T-helper 2 cell treated with Interferon-gamma antibody and Interleukin-4, amounts not matched to agents 100 ng/mL and 5 ng/mL, for 36 hours (primary cell): ENCODE results near the gene TAMALIN. TPM values are rescaled to one million over a fixed set of nuclear protein-coding genes. Genes with fewer than 3 reads are reported as not detected.

Source experiments
- intact Hi-C: fragments of 100-400 bp; cut with micrococcal nuclease; formaldehyde crosslinking; loops from one replicate; pipeline ENCODE4 v1.15.1; 2023
- total RNA-seq: library from RNA; stranded (reverse); gene quantifications from 2 replicates; pipeline ENCODE4 v1.2.3, GENCODE V29; 2022

TAMALIN gene
- total RNA-seq, 1 donor from 2014 or later, result 2.4 TPM

- intact Hi-C loops, result loop anchor here (1.0 kb wide), 1 partner anchor 54 kb away; no protein-coding TSS in a partner anchor
These were observed 26.5 kb upstream of the TAMALIN start for GRCh38 chr12:51980051-51980808.

GRCh38 chr12:51980809-51981127 lies 26.0 kb upstream of the TAMALIN start:
- intact Hi-C loops, result loop anchor here (1.0 kb wide), 1 partner anchor 54 kb away; no protein-coding TSS in a partner anchor

GRCh38 chr12:51984657-51985056 lies 22.1 kb upstream of the TAMALIN start:
- intact Hi-C loops, result no loop called here

- intact Hi-C loops, result no loop called here
These were observed 21.5 kb upstream of the TAMALIN start for GRCh38 chr12:51985154-51985835.

- intact Hi-C loops, result no loop called here
These were observed 19.9 kb upstream of the TAMALIN start for GRCh38 chr12:51986834-51987233.

- intact Hi-C loops, result no loop called here
These were observed 14.5 kb upstream of the TAMALIN start for GRCh38 chr12:51992246-51992645.

GRCh38 chr12:51994539-51994820 lies 12.3 kb upstream of the TAMALIN start:
- intact Hi-C loops, result no loop called here

- intact Hi-C loops, result no loop called here
These were observed 11.8 kb upstream of the TAMALIN start for GRCh38 chr12:51994959-51995358.

- intact Hi-C loops, result no loop called here
These were observed 9.6 kb upstream of the TAMALIN start for GRCh38 chr12:51997136-51997535.

GRCh38 chr12:52003016-52003550 lies 3.7 kb upstream of the TAMALIN start:
- intact Hi-C loops, result no loop called here

- intact Hi-C loops, result no loop called here
These were observed 3.2 kb upstream of the TAMALIN start for GRCh38 chr12:52003591-52003990.

- intact Hi-C loops, result no loop called here
These were observed 2.6 kb upstream of the TAMALIN start for GRCh38 chr12:52004042-52004648.

GRCh38 chr12:52005218-52005902 lies 1.4 kb upstream of the TAMALIN start:
- intact Hi-C loops, result no loop called here

- intact Hi-C loops, result no loop called here
These were observed 643 bp upstream of the TAMALIN start for GRCh38 chr12:52005903-52006703.

- intact Hi-C loops, result loop anchor here (1.0 kb wide), 1 partner anchor 16 kb away; no protein-coding TSS in a partner anchor
These were observed 594 bp downstream of the TAMALIN start for GRCh38 chr12:52007158-52007921.

GRCh38 chr12:52007982-52008510 lies 1.3 kb downstream of the TAMALIN start:
- intact Hi-C loops, result loop anchor here (1.0 kb wide), 1 partner anchor 15 kb away; no protein-coding TSS in a partner anchor

GRCh38 chr12:52009081-52009751 lies 2.5 kb downstream of the TAMALIN start:
- intact Hi-C loops, result no loop called here

- intact Hi-C loops, result no loop called here
These were observed 3.4 kb downstream of the TAMALIN start for GRCh38 chr12:52010152-52010622.
